Endothelial cell (in vitro differentiated cells): ENCODE data around the gene RBFA. TPM values are rescaled to one million over a fixed set of nuclear protein-coding genes. Genes with fewer than 3 reads are reported as not detected.
A peak's percentile ranks its signal among the peaks of the same experiment; 100 is the strongest.

ENCODE experiments used
- DNase-seq: peaks from one replicate; pipeline ENCODE4 v3.0.0; 2021; ENCODE audit warnings: low spot score
- H3K27ac Mint-ChIP-seq: one replicate; pipeline ENCODE4 v1.8.0; 2021; ENCODE audit warnings: mixed read lengths, inconsistent platforms; ENCODE audit not compliant: unreplicated experiment
- H3K27me3 Mint-ChIP-seq: one replicate; pipeline ENCODE4 v1.8.0; 2021; ENCODE audit warnings: mild to moderate bottlenecking, moderate library complexity, mixed read lengths, inconsistent platforms; ENCODE audit not compliant: unreplicated experiment
- H3K36me3 Mint-ChIP-seq: one replicate; pipeline ENCODE4 v1.8.0; 2021; ENCODE audit warnings: mild to moderate bottlenecking, low read depth, mixed read lengths, inconsistent platforms; ENCODE audit not compliant: unreplicated experiment
- H3K4me1 Mint-ChIP-seq: one replicate; pipeline ENCODE4 v1.8.0; 2021; ENCODE audit warnings: mild to moderate bottlenecking, mixed read lengths, inconsistent platforms; ENCODE audit not compliant: unreplicated experiment
- H3K4me3 Mint-ChIP-seq: one replicate; pipeline ENCODE4 v1.8.0; 2021; ENCODE audit warnings: mild to moderate bottlenecking, mixed read lengths, inconsistent platforms; ENCODE audit not compliant: unreplicated experiment
- H3K9me3 Mint-ChIP-seq: one replicate; pipeline ENCODE4 v1.8.0; 2021; ENCODE audit warnings: mixed read lengths, inconsistent platforms; ENCODE audit not compliant: unreplicated experiment
- total RNA-seq: library from RNA; stranded (reverse); fragmentation: NEBNext Ultra II Directional; extraction: Animal tissue kit (Norgen Biotek cat#: 25700); gene quantifications from one replicate; pipeline ENCODE4 v1.2.1, GENCODE V29; 2021; ENCODE audit not compliant: unreplicated experiment
- TF ChIP-seq, protein P1 (sequence below): fragments of 200-600 bp; sonication (generic); IDR thresholded peaks from one replicate; pipeline ENCODE4 v1.5.0; 2021; ENCODE audit warnings: antibody characterized with exemption; ENCODE audit not compliant: unreplicated experiment

The RBFA gene
- total RNA-seq, 1 donor from 2014 or later: 25.6 TPM

DNA sequence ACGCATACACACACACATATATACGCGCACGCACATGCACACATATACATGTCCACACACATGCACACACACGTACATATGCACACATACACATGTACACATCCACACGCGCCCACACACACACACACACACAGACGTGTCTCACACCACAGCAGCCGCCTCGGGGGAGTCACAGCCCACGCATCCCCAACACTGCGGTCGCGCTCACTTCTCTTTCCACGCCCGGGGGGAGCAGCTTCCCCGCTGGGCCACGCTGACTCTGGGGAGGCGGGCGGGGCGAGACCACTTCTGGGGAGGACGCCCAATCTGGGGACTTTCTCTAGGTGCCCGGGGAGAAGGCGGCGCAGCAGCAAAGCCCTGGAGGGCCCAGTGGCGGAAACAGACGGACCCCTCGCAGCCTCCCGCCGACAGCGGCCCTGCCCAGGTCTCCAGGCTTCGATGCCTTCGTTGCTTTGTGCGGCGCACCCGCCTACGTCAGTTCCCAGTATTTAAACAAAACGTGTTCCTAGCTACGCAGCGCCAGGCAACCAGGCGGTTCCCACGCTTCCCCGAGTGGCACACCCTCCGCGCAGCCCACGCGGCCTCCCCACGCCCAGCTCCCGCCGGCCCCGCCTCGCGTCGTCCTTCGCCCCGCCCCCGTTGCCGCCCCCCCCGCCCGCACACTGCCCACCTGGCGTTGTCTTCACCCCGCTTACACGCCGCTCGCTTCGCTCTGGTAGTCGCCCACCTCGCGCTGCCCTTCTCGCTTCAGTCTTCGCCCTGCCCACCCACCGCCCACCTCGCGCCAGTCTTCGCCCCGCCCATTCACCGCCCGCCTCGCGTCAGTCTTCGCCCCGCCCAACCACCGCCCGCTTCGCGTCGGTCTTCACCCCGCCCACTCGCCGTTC, 810 bp upstream of the RBFA start:
- peaks cover 8% of the 10 kb centered on the region for H3K36me3 Mint-ChIP-seq
- TF ChIP-seq, protein P1, sequence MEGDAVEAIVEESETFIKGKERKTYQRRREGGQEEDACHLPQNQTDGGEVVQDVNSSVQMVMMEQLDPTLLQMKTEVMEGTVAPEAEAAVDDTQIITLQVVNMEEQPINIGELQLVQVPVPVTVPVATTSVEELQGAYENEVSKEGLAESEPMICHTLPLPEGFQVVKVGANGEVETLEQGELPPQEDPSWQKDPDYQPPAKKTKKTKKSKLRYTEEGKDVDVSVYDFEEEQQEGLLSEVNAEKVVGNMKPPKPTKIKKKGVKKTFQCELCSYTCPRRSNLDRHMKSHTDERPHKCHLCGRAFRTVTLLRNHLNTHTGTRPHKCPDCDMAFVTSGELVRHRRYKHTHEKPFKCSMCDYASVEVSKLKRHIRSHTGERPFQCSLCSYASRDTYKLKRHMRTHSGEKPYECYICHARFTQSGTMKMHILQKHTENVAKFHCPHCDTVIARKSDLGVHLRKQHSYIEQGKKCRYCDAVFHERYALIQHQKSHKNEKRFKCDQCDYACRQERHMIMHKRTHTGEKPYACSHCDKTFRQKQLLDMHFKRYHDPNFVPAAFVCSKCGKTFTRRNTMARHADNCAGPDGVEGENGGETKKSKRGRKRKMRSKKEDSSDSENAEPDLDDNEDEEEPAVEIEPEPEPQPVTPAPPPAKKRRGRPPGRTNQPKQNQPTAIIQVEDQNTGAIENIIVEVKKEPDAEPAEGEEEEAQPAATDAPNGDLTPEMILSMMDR: no peak
- H3K27ac Mint-ChIP-seq: peak overlapping the region; percentile 85
- H3K4me1 Mint-ChIP-seq: peaks cover 21% of the 10 kb centered on the region
- H3K27me3 Mint-ChIP-seq: peaks cover 16% of the 10 kb centered on the region
- peak overlapping the region; percentile 91 for H3K4me3 Mint-ChIP-seq
- no peaks in the 10 kb centered on the region for H3K9me3 Mint-ChIP-seq
- no peak for DNase-seq

DNA sequence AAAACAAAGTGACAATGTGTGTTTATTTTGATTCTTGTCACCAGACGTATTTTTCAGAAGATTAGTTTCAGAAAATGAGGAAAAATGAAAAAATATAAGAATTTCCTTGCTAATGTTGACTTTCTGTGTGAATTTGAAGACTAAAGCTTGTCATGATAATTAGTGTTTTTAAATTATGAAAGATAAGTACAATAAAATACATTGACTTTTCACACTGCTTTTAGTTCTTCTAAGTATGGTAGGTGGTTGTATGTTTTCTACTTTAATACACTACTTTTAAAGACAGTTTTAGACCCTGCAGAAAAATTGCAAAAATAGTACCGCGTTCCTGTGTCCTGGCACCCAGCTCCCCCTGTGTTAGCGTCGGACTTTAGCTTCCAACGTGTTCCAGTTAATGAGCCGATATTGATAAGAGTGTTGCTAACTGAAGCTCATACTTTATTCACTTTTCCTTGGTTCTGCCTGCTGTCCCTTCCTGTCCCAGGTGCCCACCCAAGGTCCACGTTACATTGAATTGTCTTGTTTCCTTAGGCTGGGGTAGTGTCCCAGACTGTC, 695 bp downstream of the RBFA start:
- Mint-ChIP-seq H3K4me1 (peaks cover 21% of the 10 kb centered on the region), H3K36me3 (peaks cover 16% of the 10 kb centered on the region)
- DNase-seq: no peak

DNA sequence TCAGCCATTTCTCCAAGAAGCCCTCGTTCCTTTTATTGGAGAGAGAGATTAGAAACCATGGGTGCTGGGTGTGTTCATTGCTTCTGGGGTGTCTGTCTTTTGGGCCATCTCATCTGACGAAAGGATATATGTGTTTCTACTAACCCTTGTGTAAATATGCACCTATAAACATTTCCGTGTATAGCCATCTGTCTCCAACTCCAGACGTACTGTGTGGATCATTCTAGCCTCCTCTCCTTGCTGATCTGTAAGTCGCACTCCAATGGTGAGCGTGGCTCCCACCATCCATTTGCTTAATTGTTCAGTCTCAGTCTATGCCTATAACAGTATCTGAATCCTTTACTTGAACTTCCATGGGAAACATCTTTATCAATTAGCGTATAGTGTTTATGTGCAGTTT, 1.8 kb downstream of the RBFA start:
- Mint-ChIP-seq H3K27me3 (peaks cover 16% of the 10 kb centered on the region), H3K36me3 (peaks cover 16% of the 10 kb centered on the region), H3K4me1 (peaks cover 21% of the 10 kb centered on the region), H3K27ac (no peak overlapping the region), H3K9me3 (no peaks in the 10 kb centered on the region), H3K4me3 (no peak overlapping the region)
- DNase-seq: no peak
- TF ChIP-seq, protein P1: no peak

More for the DNA sequence above, 695 bp downstream of the RBFA start:
- Mint-ChIP-seq H3K4me3 (peak overlapping the region; percentile 96), H3K27ac (peak overlapping the region; percentile 92), H3K9me3 (no peaks in the 10 kb centered on the region), H3K27me3 (peaks cover 16% of the 10 kb centered on the region)
- TF ChIP-seq, protein P1: no peak

DNA sequence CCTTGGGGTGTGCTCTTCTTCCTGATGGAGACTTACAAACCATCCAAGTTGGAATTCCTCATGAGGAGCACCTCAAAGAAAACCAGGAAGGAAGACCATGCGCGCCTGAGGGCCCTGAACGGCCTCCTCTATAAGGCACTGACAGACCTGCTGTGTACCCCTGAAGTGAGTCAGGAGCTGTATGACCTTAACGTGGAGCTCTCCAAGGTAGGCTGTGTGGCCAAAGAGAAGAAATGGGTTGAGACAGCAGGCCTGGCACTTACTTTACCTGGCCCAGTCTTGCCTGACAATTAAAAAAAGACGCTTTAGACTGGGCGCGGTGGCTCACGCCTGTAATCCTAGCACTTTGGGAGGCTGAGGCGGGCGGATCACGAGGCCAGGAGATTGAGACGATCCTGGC, 3.1 kb downstream of the RBFA start:
- Mint-ChIP-seq H3K4me1 (peaks cover 21% of the 10 kb centered on the region), H3K36me3 (peaks cover 16% of the 10 kb centered on the region), H3K27ac (no peak overlapping the region), H3K9me3 (no peaks in the 10 kb centered on the region), H3K4me3 (no peak overlapping the region), H3K27me3 (peaks cover 12% of the 10 kb centered on the region)
- TF ChIP-seq, protein P1: no peak
- DNase-seq: no peak
